Raji (cell line): ENCODE data around the gene DROSHA.

ENCODE experiments used
- POLR2A ChIP-seq: IDR thresholded peaks from 2 replicates; pipeline ENCODE4 v1.6.1; 2011; ENCODE audit warnings: low read depth, low read length, control low read depth; ENCODE audit not compliant: insufficient read depth

DROSHA gene

GRCh38 chr5:31531888-31532547, at the start of gene DROSHA, which contains the start of gene C5orf22:
DROSHA (minus strand) TSS chr5:31532093; CDS start chr5:31529059, 3,034 bp downstream.
C5orf22 (plus strand) TSS chr5:31532301; CDS start chr5:31532393, 92 bp downstream.
- TF ChIP-seq POLR2A: peak; percentile 68

GRCh38 chr5:31579558-31579957, 47.7 kb upstream of the DROSHA start:
- TF ChIP-seq POLR2A: no peak

GRCh38 chr5:31577438-31577837, 45.5 kb upstream of the DROSHA start:
- no peak for TF ChIP-seq POLR2A

- no peak for TF ChIP-seq POLR2A
These were observed 42.9 kb upstream of the DROSHA start for GRCh38 chr5:31574772-31575171.

GRCh38 chr5:31573494-31574142, 41.7 kb upstream of the DROSHA start:
- TF ChIP-seq POLR2A: no peak

GRCh38 chr5:31569068-31569467, 37.2 kb upstream of the DROSHA start:
- TF ChIP-seq POLR2A: no peak

GRCh38 chr5:31568302-31568835, 36.5 kb upstream of the DROSHA start:
- TF ChIP-seq POLR2A: no peak

GRCh38 chr5:31563216-31563615, 31.3 kb upstream of the DROSHA start:
- no peak for TF ChIP-seq POLR2A

- no peak for TF ChIP-seq POLR2A
These were observed 30.1 kb upstream of the DROSHA start for GRCh38 chr5:31561946-31562345.

GRCh38 chr5:31559942-31560341, 28.0 kb upstream of the DROSHA start:
- TF ChIP-seq POLR2A: no peak

- TF ChIP-seq POLR2A: no peak
These were observed 24.6 kb upstream of the DROSHA start for GRCh38 chr5:31556461-31556860.

- TF ChIP-seq POLR2A: no peak
These were observed 22.7 kb upstream of the DROSHA start for GRCh38 chr5:31554552-31554951.

GRCh38 chr5:31553863-31554262, 22.0 kb upstream of the DROSHA start:
- no peak for TF ChIP-seq POLR2A

- TF ChIP-seq POLR2A: no peak
These were observed 20.0 kb upstream of the DROSHA start for GRCh38 chr5:31551878-31552277.

- TF ChIP-seq POLR2A: no peak
These were observed 6.0 kb upstream of the DROSHA start for GRCh38 chr5:31537851-31538250.

- no peak for TF ChIP-seq POLR2A
These were observed 5.5 kb upstream of the DROSHA start for GRCh38 chr5:31537349-31537748.

- no peak for TF ChIP-seq POLR2A
These were observed 5.0 kb upstream of the DROSHA start for GRCh38 chr5:31536873-31537272.

- TF ChIP-seq POLR2A: no peak
These were observed 2.7 kb upstream of the DROSHA start for GRCh38 chr5:31534527-31535046.
